NCI-H226 (cell line): ENCODE results near the gene SRGAP2B.
"Not testable (repeated sequence)": the region's sequence is repeated elsewhere in the genome, so short reads cannot be mapped to it uniquely, and the experiment has no call there.

Experiments
- DNase-seq: peaks from one replicate; pipeline ENCODE4 v3.0.0-alpha.2; 2015

Gene SRGAP2B

GRCh38 chr1:145082483-145083255, 12.5 kb downstream of the SRGAP2B start:
- DNase-seq: not testable (repeated sequence)

DNA sequence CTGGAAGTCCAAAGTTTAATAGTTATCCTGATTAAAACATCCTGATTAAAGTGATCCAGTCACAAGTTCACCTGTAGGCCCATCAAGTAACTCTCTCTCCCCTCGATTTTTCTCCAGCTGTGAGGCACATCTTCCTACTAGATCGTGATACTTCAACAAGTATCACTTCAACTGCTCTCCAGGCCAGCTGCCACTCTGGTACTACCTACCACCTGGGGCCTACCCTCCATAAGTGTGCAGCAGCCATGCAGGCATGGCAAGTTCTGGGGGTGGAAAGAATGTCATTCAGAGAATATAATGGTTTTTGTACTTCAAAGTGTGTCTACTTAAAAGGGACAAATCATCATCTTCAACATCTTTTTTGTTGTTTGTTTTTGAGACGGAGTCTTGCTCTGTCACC, 14.9 kb downstream of the SRGAP2B start:
- DNase-seq: not testable (repeated sequence)

DNA sequence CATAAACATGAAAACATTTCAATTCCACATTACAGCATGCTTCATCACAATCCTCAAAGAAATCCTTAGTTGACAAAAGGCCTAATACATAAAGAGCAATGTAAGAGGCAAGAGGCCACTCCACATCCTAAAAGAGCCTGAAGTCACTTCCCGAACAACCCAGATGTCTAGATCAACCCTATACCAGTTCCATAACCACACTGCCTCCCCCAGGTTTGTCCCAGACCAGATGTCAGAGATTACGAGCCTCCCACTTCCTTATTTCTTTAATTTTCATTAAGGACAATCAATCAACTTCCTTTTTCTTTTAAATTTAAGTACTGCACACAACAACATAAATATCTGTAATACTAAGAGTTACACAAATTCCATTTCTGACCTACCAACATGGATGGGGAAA, 15.4 kb downstream of the SRGAP2B start:
- DNase-seq: not testable (repeated sequence)

DNA sequence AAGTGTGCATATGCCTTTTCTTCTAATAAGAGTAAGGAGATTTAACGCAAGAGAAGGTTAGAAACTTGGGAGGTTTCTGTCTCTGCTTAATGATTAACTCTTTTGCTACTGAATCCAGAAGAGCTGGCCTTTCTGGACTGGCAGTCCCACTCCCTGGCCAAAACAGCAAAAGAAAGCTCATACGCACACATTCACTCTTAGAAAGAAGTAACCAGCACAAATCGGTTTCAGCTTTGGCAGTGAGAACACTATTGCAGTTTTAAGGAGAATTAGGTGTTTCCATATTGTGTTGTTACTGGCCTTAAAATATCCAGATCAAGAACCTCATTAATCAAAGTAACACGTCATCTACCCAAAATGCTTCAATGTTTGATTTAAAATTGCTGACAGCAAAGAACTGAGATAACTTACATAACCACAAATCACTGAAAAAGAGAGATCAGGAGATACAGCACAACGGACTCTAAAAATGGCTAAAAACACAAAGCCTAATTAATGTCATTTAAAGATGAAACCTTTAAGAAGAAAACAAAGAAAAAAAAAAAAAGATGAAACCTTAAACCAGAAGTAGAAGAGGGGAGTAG, 16.2 kb downstream of the SRGAP2B start:
- DNase-seq: not testable (repeated sequence)

DNA sequence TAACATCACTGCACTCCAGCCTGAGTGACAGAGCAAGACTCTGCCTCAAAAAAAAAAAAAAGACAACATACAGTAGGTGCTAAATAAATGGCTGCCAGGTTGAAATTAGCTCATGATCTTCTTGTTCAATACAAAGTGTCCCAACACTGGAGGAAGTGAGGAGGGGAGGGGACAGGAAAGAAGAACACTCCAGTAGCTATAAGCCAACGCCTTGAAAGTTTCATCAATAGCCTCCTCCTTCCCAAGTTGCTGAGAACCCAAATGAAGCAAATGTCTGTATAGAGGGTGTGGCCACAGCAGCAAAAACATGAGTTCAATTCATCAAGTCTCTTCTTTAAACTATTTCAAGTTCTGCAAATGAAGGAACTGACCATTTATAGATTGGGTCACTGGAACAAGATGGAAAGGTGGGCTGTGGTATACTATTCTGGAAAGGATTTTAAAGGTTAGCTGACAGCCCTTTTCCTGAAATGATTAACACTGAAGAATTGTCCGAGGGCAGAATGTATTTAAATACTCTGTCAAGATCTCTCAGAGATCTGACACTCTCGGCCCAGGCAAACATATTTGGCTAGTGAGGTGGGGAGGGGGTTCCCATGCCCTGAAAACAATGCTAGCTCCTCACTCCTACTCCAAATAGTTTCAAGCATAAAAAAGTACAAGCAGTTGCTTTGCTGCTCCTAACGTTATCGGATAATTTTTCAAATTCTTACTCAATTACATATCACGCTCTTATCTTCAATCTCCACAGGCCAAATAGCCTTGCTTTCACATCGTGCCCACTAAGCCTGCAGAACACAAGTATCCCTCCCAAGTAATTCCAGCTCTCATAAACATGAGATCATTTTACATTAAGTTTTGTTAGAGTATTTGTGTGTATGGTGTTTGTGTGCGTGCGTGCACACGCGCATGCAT, 17.0 kb downstream of the SRGAP2B start:
- DNase-seq: not testable (repeated sequence)

- DNase-seq: not testable (repeated sequence)
Observed at GRCh38 chr1:145076877-145077276, 18.3 kb downstream of the SRGAP2B start.

DNA sequence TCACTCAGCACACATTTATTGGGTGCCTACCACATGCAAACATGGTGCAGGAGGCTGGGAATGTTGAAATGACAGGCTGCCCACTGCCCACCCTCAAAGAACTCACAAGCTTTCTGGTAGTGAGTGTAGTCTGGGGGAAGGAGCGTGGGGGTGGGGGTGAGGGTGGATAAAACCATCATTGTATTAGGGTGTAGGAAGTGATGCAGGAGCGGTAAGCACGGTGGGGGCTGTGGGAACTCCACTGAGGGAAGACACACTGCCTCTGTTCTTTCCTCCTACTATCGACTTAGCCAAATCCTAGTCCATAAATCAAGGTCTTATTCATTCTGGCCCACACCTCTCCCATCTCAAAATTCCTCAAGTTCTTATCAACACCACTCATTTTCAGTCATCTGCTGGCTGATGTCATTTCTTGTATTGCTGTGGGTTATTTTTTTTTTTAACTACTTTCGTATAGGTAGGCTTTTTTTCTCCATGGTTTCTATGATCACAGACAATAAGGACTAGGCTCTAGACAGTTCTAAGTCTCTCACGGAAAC, 21.0 kb downstream of the SRGAP2B start:
- not testable (repeated sequence) for DNase-seq

- not testable (repeated sequence) for DNase-seq
Observed at GRCh38 chr1:145071569-145071968, 23.6 kb downstream of the SRGAP2B start.

- not testable (repeated sequence) for DNase-seq
Observed at GRCh38 chr1:145066486-145066885, 28.6 kb downstream of the SRGAP2B start.

- not testable (repeated sequence) for DNase-seq
Observed at GRCh38 chr1:145065194-145065826, 29.8 kb downstream of the SRGAP2B start.

GRCh38 chr1:145063941-145064648, 31.0 kb downstream of the SRGAP2B start:
- DNase-seq: not testable (repeated sequence)

DNA sequence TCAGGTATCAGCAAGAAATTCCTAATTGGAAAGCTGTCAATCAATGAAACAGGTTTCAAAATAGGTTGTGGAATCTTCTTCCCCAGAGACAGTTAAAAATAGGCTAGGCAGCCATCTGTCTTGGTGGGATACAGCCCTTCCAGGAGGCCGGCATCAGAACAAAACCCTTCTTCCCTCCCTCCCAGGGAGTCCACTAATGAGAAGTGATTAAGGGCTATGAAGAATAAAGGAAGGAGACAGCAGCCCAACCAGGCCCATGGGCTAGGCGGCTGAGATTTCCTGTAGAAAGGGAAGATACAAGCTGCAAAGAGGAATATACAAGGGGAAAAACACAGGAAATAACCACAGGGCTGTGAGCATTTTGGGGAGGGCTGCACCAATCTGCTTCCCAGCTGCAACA, 31.8 kb downstream of the SRGAP2B start:
- DNase-seq: not testable (repeated sequence)

DNA sequence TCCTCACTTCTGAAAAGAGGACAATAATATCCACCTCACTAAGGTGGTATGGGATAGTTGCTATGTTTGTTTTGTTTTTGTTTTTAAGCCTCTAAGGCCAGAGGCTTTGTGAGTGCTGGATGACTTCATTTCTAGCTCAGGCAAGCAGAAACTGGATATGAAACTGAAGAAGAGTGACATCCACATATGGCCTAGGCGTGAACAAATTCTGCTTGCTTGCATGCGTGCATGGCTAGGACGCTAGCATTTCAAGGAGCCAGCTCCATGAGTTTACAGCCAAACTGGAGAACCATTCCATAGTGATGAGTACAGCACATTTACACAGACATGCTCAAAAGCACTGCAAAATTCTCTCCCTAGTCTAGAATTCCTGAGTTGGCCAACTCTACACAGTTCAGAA, 36.9 kb downstream of the SRGAP2B start:
- not testable (repeated sequence) for DNase-seq

GRCh38 chr1:145055217-145055760, 39.8 kb downstream of the SRGAP2B start:
- not testable (repeated sequence) for DNase-seq

GRCh38 chr1:145053428-145053827, 41.7 kb downstream of the SRGAP2B start:
- not testable (repeated sequence) for DNase-seq

DNA sequence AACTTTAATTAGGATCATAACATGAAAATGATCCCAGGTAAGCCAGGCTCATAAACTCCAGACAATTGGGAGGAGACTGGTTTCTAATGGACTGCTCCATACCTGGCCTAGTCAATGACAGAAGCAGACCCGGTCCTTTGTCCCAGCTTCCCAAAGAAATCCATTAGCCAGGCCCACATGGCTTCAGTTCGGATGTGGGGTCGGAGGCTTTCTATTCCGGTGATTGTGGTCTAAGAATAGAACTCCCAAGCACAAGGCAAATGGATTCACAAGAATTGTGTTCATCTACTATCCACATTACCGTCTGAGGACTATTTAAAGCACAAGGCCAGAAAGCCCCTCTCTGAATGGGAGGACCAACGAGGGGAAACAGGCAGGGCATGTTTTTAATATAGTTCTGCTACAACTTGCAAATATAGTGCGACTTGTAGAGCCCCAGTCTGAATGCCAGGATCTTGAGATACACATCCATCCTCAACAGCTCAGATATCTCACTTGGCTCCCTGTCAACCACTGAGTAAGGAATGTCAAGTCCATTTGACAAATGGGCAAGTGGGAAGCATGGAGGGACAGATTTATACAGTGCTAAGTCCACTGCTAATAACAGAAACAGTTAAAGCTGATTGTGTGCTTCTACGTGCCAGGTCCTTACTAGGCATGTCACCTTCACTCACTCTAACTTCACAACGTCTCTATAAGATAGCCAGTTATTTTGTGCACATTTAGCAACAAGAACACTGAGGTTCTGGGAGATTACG, 42.9 kb downstream of the SRGAP2B start:
- DNase-seq: not testable (repeated sequence)

DNA sequence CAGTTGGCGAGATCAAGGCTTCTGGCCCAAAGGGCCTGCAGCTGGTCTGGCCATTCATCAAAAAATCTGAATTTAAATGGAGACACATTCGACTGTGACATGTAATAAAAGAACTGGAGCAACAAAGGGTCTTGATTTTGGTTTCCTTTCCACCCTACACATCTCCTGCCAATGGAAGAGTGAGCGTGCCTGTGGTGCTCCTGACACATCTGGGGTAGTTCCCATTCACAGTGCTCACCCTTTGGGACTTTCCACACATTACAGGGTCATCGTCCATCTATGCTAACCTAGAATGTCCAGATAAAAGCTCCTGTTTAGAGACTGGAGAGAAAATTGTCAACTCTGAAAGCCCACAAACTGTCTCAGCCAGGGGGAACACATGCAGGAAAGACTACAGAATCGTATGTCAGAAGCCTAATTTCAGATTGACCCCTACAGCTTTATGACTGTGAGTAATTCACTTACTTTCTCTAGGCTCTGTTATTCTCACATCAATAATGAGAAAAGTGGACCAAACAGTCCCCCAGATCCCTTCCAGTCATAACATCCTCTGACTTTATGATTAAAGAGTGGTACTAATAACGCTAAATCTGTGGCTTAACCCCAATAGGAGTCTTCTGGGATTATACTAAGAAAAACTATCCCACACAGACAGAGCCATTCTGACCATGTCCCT, 46.8 kb downstream of the SRGAP2B start:
- not testable (repeated sequence) for DNase-seq

GRCh38 chr1:145047553-145047952, 47.6 kb downstream of the SRGAP2B start:
- DNase-seq: not testable (repeated sequence)

DNA sequence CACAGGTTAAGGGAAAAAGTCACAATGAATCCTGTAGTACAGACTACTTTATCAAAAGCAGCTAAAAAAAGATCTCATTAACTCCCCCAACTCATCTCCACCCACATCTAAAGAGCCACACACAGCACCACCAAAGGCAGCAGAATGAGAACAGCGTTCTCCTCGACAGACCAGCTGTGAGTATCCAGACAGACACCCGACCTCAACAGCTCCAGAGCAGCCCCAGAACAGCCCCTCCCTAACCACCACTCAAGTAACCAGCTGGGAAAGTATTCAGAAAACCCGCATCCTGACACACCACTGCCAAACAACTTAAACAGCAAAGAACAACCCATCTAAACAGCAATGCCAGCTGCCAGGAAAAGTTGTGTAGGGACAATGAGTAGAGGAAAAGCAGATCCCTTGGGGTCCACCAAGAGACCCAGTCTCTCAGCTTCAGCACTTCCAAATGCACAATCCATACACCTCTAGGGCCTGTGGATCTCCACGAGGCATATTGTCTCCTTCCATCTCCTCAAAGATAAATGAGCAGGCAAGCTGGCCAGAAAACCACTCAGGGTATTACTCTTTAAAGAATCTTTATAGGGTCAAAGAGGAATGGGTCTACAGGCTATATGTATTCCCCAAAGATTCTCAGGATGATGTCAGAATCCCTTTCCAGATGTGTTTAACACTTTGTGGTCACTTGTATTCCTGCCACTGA, 49.4 kb downstream of the SRGAP2B start:
- not testable (repeated sequence) for DNase-seq
